Activated CD8-positive, alpha-beta memory T cell treated with anti-CD3 and anti-CD28 coated beads, Interleukin-2, amount 50 U/mL, for 4 hours (primary cell): Measurements from ENCODE around the gene ACTA1.
"Not testable (repeated sequence)": the region's sequence is repeated elsewhere in the genome, so short reads cannot be mapped to it uniquely, and the experiment has no call there.

Experiments
- DNase-seq: peaks from one replicate; pipeline ENCODE4 v3.0.0-alpha.2; 2020

ACTA1 gene

DNA sequence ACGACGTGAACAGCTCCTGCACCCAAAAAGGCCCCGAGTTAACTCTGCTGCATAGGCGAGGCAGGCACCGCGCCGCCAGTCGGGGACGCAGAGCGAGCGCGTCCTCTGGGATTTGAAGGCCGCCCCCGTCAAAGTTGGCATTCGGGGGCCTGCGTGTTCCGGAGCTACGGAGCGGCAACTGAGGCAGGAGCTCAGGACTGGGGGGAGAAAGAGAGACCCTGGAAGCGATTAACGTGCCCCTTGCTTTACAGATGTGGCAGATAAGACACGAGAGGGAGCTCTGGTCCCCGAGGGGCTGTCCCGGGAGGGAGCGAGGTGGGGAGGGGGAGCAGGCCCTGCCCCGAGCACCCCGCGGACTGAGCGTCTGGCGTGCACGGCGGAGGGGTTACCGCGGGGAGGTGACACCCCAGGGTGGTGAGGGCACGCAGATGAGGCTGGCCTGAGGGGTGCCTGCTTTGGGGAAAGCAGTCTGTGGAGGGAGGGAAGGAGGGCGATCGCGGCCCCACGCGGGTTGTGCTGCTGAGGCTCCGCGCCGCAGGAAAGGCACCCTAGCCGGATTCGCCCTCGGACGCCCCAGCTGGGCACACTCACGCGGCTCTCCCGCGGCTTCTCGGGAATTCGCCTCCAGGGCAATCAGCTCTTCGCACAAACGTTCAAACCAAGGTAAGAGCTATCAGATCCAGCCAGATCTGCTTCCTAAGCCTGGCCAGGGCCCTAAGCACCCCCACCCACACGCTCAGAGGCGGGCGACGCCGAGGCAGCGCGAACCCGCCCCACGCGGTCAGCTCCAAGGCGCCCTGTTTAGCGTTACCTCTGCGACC lies 26.5 kb downstream of the ACTA1 start:
- DNase-seq, result no peak

DNA sequence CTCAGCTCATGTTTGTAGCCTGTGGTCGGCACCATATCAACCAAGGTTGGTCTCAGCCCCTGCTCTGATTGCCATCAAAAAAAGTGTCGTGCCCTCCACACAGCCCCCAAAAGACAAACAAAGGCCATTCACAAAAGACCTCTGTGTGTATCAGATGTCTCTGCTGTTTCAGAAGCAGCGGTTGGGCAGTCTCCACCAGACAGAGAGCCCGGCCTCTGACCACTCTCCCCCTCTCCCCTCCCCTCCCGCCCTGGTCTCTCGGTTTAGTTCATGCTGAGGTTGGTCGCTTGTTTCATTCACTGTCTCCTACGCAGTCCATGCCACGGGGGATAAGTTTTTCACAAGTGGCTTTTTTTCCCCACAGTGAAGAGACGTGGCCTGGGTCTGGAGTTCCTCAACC lies 27.1 kb downstream of the ACTA1 start:
- DNase-seq, result no peak

- no peak for DNase-seq
Observed at GRCh38 chr1:229403573-229403972, 30.3 kb downstream of the ACTA1 start.

DNA sequence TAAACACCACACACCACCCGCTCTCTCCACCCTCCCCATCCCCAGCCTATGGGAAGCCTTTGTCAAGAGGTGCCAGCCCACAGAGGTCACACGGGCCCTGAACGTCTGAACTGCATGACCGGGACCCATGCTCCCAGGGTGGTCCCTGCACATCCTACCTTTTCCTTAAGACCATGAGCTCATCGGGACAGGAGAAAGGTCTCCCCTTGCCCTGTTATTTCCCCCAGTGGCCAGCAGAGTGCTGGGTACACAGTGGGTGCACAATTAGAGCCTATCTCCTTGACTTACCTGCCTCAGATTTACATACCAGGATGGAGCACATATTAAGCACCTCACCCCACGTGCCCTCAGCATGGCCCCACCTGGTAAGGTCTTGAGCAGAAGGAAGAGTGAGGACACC lies 30.9 kb downstream of the ACTA1 start:
- no peak for DNase-seq

DNA sequence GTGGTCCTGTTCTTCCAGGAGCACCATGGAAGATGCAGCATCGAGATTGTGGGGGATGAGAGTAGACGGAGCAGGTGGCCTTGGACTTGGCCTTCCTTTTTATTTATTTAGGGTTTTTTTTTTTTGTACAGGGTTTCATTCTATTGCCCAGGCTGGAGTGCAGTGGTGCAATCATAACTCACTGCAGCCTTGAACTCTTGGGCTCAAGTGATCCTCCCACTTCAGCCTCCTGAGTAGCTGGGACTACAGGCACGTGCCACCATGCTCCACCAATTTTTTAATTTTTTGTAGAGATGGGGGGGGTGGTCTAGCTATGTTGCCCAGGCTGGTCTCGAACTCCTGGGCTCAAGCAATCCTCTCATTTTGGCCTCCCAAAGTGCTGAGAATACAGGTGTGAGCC lies 31.6 kb downstream of the ACTA1 start:
- DNase-seq, result not testable (repeated sequence)

DNA sequence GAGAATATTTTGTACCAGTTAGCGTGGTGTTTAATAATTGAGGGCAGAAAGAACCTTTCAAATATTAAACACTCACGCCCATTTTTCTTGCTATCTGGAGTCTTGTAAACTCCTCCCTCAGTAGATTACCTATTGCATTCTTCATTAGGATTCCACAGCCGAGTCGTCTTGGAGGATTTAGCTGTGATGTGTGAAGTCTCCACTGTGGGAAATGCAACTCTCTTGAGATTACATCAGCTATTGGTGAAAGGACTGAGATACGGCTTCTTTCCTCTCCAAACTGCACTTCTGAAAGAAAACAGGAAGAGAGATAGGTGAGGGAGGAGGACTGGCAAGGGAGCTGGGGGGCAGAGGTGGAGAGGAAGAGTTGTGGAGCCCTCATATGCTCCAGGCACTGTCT lies 36.1 kb downstream of the ACTA1 start:
- DNase-seq, result no peak

- DNase-seq, result no peak
Observed at GRCh38 chr1:229396585-229397206, 37.2 kb downstream of the ACTA1 start.

- not testable (repeated sequence) for DNase-seq
Observed at GRCh38 chr1:229394517-229394916, 39.4 kb downstream of the ACTA1 start.

GRCh38 chr1:229392936-229393335 lies 41.0 kb downstream of the ACTA1 start:
- no peak for DNase-seq

DNA sequence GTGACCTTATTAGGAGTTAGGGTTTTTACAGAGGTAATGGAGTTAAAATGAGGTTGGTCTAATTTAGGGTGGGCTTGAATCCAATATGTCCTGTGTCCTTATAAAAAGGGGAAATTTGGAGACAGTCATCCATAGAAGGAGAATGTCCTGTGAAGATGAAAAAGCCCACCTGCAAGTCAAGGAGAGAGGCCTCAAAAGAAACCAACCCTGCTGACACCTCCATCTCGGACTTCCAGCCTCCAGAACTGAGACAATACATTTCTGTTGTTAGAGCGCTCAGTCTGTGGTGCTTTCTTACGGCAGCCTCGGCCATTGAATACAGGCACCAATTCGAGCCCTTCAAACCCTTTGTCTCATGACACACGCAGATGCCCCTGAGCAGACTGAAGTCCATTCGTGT lies 43.8 kb downstream of the ACTA1 start:
- no peak for DNase-seq

- DNase-seq, result no peak
Observed at GRCh38 chr1:229388897-229389580, 44.9 kb downstream of the ACTA1 start.

DNA sequence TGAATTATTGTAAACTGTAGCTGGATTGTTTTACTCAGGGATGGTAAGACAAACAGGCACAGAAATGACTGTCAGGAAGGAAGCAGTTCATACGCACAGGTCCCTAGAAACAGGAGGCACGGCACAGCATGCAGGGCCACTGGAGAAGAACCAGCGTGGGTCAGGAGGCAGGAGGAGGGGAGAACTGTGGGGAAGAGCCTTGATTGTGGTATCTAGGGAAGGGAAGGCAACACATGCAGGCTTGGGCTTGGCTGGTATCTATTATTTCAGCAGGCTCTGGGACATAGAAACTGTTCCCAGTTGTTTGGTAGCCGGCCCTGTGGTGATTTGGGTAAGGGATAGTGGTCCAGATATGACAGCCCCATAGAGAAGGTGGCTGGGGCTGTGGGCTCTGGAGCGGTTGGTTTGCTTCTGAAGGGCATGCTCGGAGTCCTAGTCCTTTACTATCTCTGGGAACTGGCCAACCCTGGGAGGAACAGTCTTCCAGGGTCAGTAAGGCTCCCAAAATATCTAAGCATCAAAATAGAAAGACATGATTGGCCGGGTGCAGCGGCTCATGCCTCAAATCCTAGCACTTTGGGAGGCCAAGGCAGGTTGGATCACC lies 47.9 kb downstream of the ACTA1 start:
- DNase-seq, result no peak

DNA sequence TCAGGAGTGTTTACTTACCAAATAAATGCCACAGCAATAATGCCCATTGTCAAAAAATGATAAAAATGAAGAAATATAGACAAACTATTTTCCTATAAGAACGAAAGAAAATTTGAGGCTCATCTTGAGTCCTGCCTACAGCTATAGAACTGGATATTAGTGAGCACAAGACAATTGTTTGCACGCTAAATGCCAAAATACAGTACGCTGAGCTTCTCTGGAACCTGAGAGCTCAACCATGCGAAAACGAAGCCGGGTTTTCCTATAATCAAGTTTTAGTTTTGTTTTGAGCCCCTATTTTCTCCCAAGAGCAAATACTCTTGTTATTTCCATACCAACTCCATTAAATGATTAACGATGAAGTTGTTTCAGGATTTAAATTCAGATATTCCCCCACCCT lies 49.1 kb downstream of the ACTA1 start:
- no peak for DNase-seq

DNA sequence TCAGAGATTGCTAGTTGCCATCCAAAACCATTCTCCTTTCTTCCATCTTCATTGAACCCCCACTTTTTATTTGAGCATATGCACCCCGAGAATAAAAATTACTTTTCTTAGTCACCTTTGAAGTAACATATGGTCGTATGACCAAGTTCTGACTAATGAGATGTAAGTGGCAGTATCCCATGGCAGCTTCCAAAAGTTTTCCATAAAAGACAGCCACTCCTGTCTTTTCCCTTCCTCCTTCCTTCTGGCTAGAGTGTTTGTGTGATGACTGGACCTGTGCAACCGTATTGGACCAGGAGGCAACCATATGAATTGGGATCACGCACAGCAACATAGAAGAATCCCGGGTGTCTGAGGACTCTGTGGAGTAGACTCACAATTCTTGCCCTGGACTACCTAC lies 49.9 kb downstream of the ACTA1 start:
- DNase-seq, result no peak

DNA sequence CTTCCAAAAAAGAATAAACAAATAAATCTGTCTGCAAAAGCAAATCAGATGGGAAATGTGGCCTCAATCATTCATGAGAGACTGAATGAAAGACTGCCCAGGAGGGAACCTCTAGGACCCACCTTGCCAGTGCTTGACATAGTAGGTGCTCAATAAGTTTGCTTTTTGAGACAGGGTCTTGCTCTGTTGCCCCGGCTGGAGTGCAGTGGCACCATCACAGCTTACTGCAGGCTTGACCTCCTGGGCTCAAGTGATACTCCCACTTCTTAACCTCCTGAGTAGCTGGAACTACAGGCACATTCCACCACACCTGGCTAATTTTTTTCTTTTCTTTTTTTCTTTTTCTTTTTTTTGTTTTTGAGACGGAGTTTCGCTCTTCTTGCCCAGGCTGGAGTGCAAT lies 50.7 kb downstream of the ACTA1 start:
- DNase-seq, result no peak
